NCI-H1436 treated with DMSO at 0.1 percent for 48 hours (cell line): ENCODE results near the gene TOM1L2.
"Not testable (repeated sequence)": the region's sequence is repeated elsewhere in the genome, so short reads cannot be mapped to it uniquely, and the experiment has no call there.

Source experiments
- DNase-seq: peaks from one replicate; lab custom pipeline; 2025; lab: John Stamatoyannopoulos, UW

TOM1L2 gene

DNA sequence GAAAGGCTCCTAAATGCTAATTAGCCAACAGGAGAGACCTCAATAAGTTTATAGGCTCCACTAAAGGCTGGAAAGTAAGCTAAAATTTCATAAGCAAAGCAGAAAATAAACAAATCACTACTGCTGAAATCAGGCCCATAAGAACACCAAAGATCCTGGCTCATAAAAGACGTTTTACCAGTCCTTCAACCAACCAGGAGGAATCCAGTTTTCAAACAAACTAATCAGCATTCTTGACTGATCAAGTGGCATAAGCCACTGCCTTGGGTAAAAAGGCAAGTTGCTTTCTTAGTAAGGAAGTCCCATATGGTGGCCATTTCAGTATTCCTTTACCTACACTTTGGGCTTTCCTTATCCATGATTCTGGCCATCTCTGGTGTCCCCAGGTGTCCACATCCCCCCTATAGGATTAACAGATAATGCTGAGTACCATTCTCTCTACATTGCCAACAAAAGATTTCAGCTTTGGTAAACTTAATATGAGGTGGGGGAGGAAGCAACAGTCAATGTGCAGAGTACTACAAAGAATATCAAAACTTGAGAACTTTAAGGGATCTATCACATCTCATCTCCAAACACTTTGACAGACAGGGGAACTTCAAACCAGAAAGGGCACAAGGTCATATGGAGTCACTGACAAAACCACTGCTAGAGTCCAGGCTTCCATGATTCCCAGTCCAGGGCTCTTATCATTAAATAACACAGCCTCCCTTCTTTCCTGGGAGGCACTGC is 1.3 kb downstream of the TOM1L2 start:
- DNase-seq, result no peak

- no peak for DNase-seq
Measured at GRCh38 chr17:17966399-17966798, 5.8 kb downstream of the TOM1L2 start.

- no peak for DNase-seq
Measured at GRCh38 chr17:17965152-17965721, 7.0 kb downstream of the TOM1L2 start.

- DNase-seq, result no peak
Measured at GRCh38 chr17:17964710-17965109, 7.5 kb downstream of the TOM1L2 start.

GRCh38 chr17:17963694-17964436 is 8.3 kb downstream of the TOM1L2 start:
- no peak for DNase-seq

- no peak for DNase-seq
Measured at GRCh38 chr17:17963066-17963465, 9.1 kb downstream of the TOM1L2 start.

DNA sequence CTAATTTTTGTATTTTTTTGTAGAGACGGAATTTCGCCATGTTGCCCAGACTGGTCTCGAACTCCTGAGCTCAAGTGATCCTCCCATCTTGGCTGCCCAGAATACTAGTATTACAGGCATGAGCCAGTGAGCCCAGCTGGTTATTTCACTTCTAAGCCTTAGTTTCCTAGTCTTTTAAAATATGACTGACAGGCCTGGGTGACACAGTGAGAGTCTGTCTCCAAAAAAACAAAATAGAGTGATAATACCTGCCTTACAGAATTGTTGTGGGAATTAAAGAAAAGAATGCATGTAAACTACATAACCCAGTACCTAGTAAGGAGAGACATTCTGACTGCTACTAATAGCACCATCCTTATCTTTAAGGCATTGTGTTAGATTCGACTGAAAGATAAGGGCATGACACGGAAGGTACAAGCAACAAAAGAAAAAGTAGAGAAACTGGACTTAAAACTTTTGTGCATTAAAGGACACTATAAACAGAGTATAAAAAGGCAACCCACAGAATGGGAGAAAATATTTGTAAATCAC is 11.6 kb downstream of the TOM1L2 start:
- no peak for DNase-seq

DNA sequence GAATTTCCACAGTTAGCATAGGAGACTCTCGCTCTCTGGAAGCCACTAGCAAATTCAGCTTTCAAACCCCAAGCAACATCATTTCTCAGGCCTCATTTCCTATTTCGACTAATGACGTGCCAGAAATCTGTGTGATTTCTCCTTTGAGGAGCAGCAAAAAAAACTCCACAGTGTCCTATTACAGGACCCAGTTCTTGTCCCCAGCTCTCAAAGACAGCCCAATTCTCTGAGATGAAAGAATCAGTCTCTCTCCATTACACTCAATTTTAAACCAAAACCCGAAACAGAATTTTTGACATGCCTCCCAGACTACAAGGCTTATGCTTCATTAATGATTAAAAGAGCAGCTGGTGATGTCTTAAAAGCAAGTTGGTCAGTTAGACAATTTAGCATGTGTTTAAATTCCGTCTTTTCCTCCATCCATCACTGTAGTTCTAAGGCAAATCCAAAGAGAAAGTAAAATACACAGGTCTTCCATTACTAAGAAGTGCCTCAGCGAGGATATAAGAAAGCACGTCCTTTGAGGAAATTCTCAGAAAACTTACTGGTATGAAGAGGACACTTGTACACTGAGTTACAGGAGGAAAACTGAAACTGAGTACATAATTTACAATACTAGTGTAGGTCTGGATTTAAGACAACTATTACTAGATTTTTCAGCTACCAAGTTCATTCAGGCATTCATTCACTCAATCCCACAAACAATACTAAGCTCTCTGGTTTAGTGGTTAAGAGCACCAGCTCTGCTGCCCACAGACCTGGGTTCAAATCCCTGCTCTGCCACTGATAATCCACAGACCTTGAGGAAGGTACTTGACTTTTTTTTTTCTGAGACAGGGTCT is 12.5 kb downstream of the TOM1L2 start:
- no peak for DNase-seq

DNA sequence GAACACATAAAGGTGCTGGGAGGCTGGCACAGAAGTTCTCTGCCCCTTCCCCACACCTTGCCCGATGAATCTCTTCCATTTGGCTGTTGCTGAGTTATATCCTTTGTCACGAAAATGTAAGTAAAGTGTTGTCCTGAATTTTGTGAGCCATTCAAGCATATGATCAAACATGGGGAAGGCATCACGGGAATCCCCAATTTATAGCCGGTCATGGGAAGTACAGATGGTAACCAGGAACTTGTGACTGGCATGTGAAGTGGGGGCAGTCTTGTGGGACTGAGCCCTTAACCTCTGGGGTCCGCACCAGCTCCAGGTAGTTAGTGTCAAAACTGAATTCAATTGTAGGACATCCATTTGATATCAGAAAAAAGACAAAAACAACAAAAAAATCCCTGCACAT is 13.2 kb downstream of the TOM1L2 start:
- DNase-seq, result no peak

GRCh38 chr17:17957584-17957916 is 14.7 kb downstream of the TOM1L2 start:
- no peak for DNase-seq

DNA sequence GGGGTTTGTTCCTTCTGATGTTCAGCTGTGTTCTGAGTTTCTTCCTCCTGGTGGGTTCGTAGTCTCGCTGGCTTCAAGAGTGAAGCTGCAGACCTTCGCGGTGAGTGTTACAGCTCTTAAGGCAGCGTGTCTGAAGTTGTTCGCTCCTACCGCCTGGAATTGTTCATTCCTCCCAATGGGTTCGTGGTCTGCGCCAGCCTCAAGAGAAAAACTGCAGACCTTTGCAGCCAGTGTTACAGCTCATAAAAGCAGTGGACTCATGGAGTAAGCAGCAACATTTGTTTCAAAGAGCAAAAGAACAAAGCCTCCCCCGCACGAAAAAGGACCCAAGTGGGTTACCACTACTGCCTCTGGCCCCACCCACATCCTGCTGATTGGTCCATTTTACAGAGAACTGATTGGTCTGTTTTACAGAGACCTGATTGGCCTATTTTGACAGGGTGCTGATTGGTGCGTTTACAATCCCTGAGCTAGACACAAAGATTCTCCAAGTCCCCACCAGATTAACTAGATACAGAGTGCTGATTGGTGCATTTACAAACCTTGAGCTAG is 16.3 kb downstream of the TOM1L2 start:
- DNase-seq, result not testable (repeated sequence)

DNA sequence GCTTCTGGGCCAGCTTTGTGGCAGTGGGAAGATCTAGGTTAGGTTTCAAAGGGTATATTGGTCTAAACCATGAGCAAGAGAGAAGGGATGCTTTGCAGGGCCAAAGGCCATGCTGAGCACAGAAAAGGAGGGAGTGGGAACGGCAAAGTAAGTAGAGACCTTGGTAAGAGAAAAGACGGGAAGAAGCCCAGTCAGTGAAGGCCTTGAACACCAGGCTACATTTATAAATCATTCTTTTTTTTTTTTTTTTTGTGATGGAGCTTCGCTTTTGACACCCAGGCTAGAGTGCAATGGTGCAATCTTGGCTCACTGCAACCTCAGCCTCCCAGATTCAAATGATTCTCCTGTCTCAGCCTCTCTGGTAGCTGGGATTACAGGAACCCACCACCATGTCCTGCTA is 18.1 kb downstream of the TOM1L2 start:
- no peak for DNase-seq

- DNase-seq, result no peak
Measured at GRCh38 chr17:17952691-17953090, 19.5 kb downstream of the TOM1L2 start.

DNA sequence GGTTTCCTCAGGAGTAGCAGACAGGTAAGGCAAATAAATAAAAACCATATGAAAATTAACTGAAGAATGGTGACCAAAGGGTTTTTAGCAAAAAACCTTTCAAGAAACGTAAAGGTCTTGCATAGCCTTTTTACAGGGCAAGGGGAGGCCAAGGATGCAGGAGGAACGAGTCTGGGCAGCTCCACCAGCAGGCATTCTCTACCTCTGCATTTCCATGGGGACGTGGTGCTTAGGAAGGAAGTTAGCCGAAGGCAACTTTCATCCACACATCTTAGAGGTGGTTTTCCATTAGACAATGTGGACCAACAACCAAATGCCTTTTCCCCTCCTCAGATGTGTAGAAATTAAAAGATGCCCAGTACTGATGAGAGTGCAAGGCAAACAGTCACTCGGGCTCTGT is 20.7 kb downstream of the TOM1L2 start:
- DNase-seq, result no peak

- no peak for DNase-seq
Measured at GRCh38 chr17:17950806-17951205, 21.4 kb downstream of the TOM1L2 start.

DNA sequence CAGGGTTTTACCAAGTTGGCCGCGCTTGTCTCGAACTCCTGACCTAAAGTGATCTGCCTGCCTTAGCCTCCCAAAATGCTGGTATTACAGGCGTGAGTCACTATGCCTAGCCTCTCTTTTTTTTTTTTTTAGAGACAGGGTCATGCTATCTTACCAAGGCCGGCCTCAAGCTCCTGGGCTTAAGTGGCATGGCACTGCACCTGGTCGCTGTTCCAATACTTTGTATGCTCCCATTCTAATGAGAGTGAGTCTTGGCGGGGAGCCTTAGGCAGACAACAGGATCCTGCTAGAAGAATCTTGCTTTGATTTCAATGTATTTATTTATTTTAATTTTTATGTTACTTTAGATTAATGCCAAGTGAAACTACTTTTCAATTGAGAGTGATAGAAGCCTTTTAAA is 21.9 kb downstream of the TOM1L2 start:
- no peak for DNase-seq

DNA sequence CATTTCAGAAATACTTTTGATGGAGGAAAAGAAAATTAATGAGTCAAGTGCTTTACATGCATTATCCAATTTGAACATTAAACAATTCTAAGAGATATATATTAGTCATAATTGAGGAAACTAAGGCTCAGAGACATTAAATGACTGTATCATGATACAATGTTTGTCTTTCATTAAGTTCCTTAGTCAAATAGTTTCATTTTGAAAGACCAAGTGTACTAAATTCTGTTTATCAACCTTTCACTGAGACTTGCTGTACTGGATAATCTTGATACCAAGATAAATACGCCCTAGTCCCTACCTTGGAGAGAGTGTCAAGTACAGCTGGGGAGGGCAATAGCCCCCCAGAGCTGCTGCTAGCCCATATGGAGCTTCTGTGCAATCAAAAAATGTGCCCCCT is 24.2 kb downstream of the TOM1L2 start:
- no peak for DNase-seq

DNA sequence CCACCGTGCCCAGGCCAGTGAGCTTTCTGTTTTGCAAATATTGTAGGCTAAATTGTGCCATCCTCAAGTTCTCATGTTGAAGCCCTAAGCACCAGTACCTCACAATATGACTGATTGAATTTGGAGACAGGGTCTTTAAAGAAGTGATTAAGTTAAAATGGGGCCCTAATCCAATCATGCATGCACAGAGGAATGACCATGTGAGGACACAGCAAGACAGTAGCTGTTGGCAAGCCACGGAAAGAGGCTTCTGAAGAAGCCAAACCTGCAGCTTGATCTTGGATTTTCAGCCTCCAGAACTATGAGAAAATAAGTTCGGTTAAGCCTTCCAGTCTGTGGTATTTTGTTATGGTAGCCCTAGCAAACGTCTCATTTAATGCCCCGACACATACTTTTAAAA is 24.9 kb downstream of the TOM1L2 start:
- no peak for DNase-seq

GRCh38 chr17:17946093-17946492 is 26.1 kb downstream of the TOM1L2 start:
- no peak for DNase-seq

GRCh38 chr17:17944743-17945142 is 27.5 kb downstream of the TOM1L2 start:
- no peak for DNase-seq

- no peak for DNase-seq
Measured at GRCh38 chr17:17944242-17944641, 28.0 kb downstream of the TOM1L2 start.
